ENCODE measurements around the gene CASP14.

The CASP14 gene

DNA sequence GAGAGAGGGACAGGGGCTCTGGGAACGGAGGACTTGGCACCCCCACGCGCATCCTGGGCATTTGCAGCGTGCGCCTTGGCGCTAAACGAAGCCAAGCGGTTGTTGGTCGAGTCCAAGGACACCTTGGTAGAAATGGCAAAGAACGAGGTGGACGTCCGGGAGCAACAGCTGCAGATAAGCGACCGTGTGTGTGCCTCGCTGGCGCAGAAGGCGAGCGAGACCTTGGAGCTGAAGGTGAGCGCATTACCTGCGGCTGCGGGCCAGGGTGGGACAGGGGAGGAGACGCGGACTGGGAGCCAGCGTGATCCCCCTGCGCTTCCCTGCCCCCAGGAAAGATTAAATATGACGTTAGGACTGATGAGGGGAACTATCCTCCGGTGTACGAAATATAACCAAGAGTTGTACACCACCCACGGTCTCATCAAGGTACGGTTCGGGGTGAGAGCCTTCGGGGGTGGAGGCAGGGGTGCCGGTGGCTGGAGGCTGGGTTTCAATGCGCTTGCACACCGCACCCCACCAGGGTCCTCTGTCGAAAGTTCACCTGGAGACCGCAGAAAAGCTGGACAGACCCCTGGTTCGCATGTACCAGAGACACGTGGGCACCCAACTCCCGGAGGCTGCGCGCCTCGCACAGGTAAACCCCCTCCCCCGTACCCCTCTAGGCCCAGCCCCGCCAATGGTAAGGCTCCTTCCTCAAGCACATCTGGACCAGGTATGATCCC is 27.8 kb upstream of the CASP14 start:
- Mint-ChIP-seq H3K27ac (no peak overlapping the region), H3K27me3 (ENCODE audit: low read depth, poor library complexity) (peaks cover 11% of the 10 kb centered on the region), H3K4me1 (no peaks in the 10 kb centered on the region), H3K4me3 (no peak overlapping the region), H3K36me3 (ENCODE audit: low read depth) (no peaks in the 10 kb centered on the region), H3K9me3 (peaks cover 21% of the 10 kb centered on the region)
- no peak for DNase-seq
- TF ChIP-seq, protein P1, sequence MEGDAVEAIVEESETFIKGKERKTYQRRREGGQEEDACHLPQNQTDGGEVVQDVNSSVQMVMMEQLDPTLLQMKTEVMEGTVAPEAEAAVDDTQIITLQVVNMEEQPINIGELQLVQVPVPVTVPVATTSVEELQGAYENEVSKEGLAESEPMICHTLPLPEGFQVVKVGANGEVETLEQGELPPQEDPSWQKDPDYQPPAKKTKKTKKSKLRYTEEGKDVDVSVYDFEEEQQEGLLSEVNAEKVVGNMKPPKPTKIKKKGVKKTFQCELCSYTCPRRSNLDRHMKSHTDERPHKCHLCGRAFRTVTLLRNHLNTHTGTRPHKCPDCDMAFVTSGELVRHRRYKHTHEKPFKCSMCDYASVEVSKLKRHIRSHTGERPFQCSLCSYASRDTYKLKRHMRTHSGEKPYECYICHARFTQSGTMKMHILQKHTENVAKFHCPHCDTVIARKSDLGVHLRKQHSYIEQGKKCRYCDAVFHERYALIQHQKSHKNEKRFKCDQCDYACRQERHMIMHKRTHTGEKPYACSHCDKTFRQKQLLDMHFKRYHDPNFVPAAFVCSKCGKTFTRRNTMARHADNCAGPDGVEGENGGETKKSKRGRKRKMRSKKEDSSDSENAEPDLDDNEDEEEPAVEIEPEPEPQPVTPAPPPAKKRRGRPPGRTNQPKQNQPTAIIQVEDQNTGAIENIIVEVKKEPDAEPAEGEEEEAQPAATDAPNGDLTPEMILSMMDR (IDR thresholded peaks at IDR 0.05) = no peak

DNA sequence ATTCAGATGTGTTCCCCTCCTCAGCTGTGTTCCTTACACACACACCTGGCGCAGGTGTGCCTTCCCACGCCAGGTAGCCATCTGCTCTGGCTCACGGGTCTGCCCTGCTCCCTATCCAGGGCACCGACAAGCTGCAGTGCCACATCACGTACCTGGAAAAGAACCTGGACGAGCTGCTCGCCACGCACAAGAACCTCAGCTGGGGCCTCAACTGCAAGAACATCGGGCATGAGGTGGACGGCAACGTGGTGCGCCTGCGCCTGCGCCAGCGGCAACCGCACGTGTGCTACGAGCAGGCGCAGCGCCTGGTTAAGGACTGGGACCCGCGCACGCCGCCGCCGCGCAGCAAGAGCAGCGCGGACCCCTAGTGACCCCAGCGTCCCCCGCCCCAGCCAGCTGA is 26.5 kb upstream of the CASP14 start:
- H3K27ac Mint-ChIP-seq = no peak overlapping the region
- DNase-seq = no peak
- no peaks in the 10 kb centered on the region for H3K4me1 Mint-ChIP-seq
- TF ChIP-seq, protein P1 (IDR thresholded peaks at IDR 0.05) = no peak
- peaks cover 12% of the 10 kb centered on the region for H3K27me3 Mint-ChIP-seq (ENCODE audit: low read depth, poor library complexity)
- peaks cover 19% of the 10 kb centered on the region for H3K9me3 Mint-ChIP-seq
- H3K36me3 Mint-ChIP-seq (ENCODE audit: low read depth) = no peaks in the 10 kb centered on the region
- no peak overlapping the region for H3K4me3 Mint-ChIP-seq

DNA sequence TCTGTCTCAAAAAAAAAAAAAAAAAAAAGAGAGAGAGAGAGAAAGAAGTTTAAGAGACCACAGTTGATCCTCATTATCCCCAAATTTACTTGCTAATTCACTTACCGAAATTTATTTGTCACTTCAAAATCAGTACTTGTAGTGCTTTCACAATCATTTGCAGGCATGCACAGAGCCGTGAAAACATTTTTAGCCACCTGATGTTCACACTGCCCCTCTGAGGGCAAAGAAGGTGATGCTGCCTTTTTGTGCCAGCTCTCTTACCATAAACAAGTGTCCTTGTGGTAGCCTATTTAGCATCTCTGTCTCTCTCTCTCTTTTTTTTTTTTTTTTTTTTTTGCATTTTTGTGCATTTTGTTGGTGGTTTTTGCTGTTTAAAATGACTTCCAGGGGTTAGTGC is 24.1 kb upstream of the CASP14 start:
- no peak for DNase-seq
- Mint-ChIP-seq H3K9me3 (peaks cover 24% of the 10 kb centered on the region), H3K27ac (no peak overlapping the region), H3K27me3 (ENCODE audit: low read depth, poor library complexity) (peaks cover 9% of the 10 kb centered on the region), H3K4me1 (no peaks in the 10 kb centered on the region), H3K36me3 (ENCODE audit: low read depth) (no peaks in the 10 kb centered on the region), H3K4me3 (no peak overlapping the region)
- TF ChIP-seq, protein P1 (IDR thresholded peaks at IDR 0.05) = no peak

DNA sequence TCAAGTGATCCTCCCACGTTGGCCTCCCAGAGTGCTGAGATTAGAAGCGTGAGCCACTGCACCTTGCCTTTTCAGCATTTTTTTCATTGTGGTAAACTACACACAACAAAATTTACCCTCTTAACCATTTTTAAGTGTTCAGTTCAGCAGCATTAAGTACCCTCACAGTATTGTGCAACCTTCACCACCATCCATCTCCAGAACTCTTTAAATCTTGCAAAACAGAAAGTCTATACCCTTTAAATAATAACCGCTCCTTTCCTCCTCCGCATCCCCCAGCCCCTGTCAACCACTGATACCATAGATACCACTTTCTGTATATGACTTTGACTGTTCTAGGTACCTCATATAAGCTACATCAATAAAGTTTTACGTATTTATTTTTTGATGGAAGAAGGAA is 20.8 kb upstream of the CASP14 start:
- TF ChIP-seq, protein P1 (IDR thresholded peaks at IDR 0.05) = no peak
- DNase-seq = no peak
- no peak overlapping the region for H3K4me3 Mint-ChIP-seq
- no peaks in the 10 kb centered on the region for H3K4me1 Mint-ChIP-seq
- no peaks in the 10 kb centered on the region for H3K36me3 Mint-ChIP-seq (ENCODE audit: low read depth)
- no peak overlapping the region for H3K27ac Mint-ChIP-seq
- H3K27me3 Mint-ChIP-seq (ENCODE audit: low read depth, poor library complexity) = peaks cover 3% of the 10 kb centered on the region
- peaks cover 33% of the 10 kb centered on the region for H3K9me3 Mint-ChIP-seq

DNA sequence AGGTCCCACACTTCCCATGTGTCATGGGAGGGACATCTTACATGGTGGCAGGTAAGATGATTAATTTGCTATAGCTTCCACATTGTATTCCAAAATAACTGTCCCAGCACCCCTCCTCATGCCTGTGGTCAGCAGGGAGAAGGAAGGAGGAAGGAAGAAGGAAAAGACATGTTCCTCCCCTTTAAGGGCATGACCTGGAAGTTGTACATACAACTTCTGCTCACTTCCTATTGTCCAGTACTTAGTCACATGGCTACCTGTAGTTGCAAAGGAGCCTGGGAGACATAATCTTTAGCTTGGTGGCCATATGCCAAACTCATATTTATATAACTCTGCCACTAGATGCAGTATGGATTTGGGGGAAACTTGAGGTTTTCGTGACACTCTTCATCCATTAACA is 17.6 kb upstream of the CASP14 start:
- Mint-ChIP-seq H3K27ac (no peak overlapping the region), H3K36me3 (ENCODE audit: low read depth) (no peaks in the 10 kb centered on the region), H3K9me3 (peaks cover 39% of the 10 kb centered on the region), H3K4me1 (no peaks in the 10 kb centered on the region), H3K4me3 (no peak overlapping the region), H3K27me3 (ENCODE audit: low read depth, poor library complexity) (peaks cover 2% of the 10 kb centered on the region)
- TF ChIP-seq, protein P1 (IDR thresholded peaks at IDR 0.05) = no peak
- no peak for DNase-seq

DNA sequence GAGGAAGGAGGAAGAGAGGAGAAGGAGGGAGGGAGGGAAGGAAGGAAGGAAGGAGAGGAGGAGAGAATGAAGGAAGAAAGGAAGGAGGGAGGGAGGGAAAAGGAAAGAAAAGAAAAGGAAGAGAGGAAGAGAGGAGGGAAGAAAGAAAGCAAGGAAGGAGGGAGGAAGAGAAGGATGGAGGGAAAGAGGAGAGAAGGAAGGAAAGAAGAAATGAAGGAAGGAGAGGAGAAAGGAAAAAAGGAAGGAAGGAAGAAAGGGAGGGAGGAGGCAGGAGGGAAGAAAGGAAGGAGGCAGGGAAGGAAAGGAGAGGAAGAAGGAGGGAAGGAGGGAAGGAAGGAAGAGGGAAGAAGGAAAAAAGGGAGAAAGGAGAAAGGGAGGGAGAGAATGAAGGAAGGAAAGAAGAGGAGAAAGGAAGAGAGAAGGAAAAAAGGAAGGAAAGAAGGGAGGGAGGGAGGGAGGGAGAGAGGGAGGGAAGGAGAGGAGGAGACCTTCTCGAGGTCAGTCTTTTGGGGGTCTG is 13.4 kb upstream of the CASP14 start:
- Mint-ChIP-seq H3K27ac (no peak overlapping the region), H3K4me1 (no peaks in the 10 kb centered on the region), H3K4me3 (no peak overlapping the region), H3K27me3 (ENCODE audit: low read depth, poor library complexity) (peaks cover 10% of the 10 kb centered on the region), H3K9me3 (peaks cover 41% of the 10 kb centered on the region), H3K36me3 (ENCODE audit: low read depth) (no peaks in the 10 kb centered on the region)
- DNase-seq = no peak
- TF ChIP-seq, protein P1 (IDR thresholded peaks at IDR 0.05) = no peak

Data from nephron progenitor cell (in vitro differentiated cells).